Colonic mucosa (tissue), 4 donors: ENCODE results near the gene GNMT. TPM values are rescaled to one million over a fixed set of nuclear protein-coding genes. Genes with fewer than 3 reads are reported as not detected.

Experiments used
- DNase-seq: peaks from one replicate; pipeline ENCODE4 v3.0.0-alpha.2; 2020
- H3K27ac ChIP-seq: fragments of 200-600 bp; one replicate; pipeline ENCODE4 v1.8.0; 2021
- H3K27me3 ChIP-seq: fragments of 200-600 bp; one replicate; pipeline ENCODE4 v1.8.0; 2021
- H3K36me3 ChIP-seq: fragments of 200-600 bp; one replicate; pipeline ENCODE4 v1.8.0; 2021
- H3K4me1 ChIP-seq: fragments of 200-600 bp; one replicate; pipeline ENCODE4 v1.8.0; 2021; ENCODE audit warnings: mild to moderate bottlenecking
- H3K4me3 ChIP-seq: fragments of 200-600 bp; one replicate; pipeline ENCODE4 v1.8.0; 2021
- H3K9ac ChIP-seq, 2 donors: one replicate each; pipeline ENCODE4 v1.7.0; 2013; ENCODE audit warnings: control low read depth in 2 of 2, low read depth in 2 of 2, low read length in 2 of 2
- H3K9me3 ChIP-seq: fragments of 200-600 bp; one replicate; pipeline ENCODE4 v1.8.0; 2021
- intact Hi-C: fragments of 100-400 bp; cut with DNase I; formaldehyde crosslinking; loops from one replicate; pipeline ENCODE4 v1.14.1; 2022
- total RNA-seq, 2 donors: library from RNA; stranded (reverse); fragmentation: NEBNext Ultra II Directional in 1 of 2; extraction: Animal tissue kit (Norgen Biotek cat#: 25700) in 1 of 2; gene quantifications; one replicate each; pipeline ENCODE4 v1.2.1, GENCODE V29; 2021
- TF ChIP-seq, protein P1 (sequence below): fragments of 200-600 bp; IDR thresholded peaks from one replicate; pipeline ENCODE4 v1.8.0; 2022; ENCODE audit warnings: antibody characterized with exemption, mild to moderate bottlenecking
- donor health status: healthy.
- donor health status: DM: no; HTN: no; CAD: no.
- donor health status: DM: no; HTN: no; CAD: no.

GNMT gene
- total RNA-seq, 2 donors from 2014 or later: 0.96 TPM; not detected in 1

GRCh38 chr6:43001843-43002242 is 41.3 kb downstream of the GNMT start:
- intact Hi-C loops: no loop called here
- Histone ChIP-seq H3K9ac (no peak overlapping the region), H3K27ac (no peak overlapping the region), H3K4me3 (no peak overlapping the region), H3K27me3 (no peaks in the 10 kb centered on the region), H3K9me3 (no peaks in the 10 kb centered on the region), H3K36me3 (no peaks in the 10 kb centered on the region), H3K4me1 (no peaks in the 10 kb centered on the region)
- no peak for DNase-seq
- TF ChIP-seq, protein P1, sequence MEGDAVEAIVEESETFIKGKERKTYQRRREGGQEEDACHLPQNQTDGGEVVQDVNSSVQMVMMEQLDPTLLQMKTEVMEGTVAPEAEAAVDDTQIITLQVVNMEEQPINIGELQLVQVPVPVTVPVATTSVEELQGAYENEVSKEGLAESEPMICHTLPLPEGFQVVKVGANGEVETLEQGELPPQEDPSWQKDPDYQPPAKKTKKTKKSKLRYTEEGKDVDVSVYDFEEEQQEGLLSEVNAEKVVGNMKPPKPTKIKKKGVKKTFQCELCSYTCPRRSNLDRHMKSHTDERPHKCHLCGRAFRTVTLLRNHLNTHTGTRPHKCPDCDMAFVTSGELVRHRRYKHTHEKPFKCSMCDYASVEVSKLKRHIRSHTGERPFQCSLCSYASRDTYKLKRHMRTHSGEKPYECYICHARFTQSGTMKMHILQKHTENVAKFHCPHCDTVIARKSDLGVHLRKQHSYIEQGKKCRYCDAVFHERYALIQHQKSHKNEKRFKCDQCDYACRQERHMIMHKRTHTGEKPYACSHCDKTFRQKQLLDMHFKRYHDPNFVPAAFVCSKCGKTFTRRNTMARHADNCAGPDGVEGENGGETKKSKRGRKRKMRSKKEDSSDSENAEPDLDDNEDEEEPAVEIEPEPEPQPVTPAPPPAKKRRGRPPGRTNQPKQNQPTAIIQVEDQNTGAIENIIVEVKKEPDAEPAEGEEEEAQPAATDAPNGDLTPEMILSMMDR: no peak

DNA sequence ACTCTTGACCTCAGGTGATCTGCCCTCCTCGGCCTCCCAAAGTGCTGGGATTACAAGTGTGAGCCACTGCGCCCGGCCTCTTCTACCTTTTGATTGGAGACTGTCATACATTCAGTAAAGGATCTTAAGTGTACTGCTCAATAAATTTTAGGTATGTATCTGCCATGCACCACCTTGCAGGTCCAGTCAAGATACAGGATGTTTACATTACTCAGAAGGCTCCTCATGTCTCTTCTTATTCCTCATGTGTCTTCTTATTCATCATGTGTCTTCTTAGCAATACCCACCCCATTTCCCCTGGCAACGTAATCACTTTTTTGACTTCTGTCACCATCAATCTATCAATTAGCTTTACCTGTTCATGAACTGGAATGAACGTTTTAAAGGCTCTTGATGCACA is 45.3 kb downstream of the GNMT start:
- intact Hi-C loops: no loop called here
- DNase-seq: no peak
- Histone ChIP-seq H3K4me3 (no peak overlapping the region), H3K36me3 (no peaks in the 10 kb centered on the region), H3K9me3 (no peaks in the 10 kb centered on the region), H3K27me3 (no peaks in the 10 kb centered on the region), H3K9ac (no peak overlapping the region), H3K27ac (no peak overlapping the region), H3K4me1 (no peaks in the 10 kb centered on the region)
- TF ChIP-seq, protein P1: no peak

- Histone ChIP-seq H3K4me3 (no peak overlapping the region), H3K27ac (no peak overlapping the region), H3K36me3 (no peaks in the 10 kb centered on the region), H3K9me3 (no peaks in the 10 kb centered on the region), H3K4me1 (no peaks in the 10 kb centered on the region), H3K9ac (no peak overlapping the region), H3K27me3 (no peaks in the 10 kb centered on the region)
- DNase-seq: no peak
- TF ChIP-seq, protein P1: no peak
- intact Hi-C loops: no loop called here
Measured at GRCh38 chr6:43006251-43006650, 45.7 kb downstream of the GNMT start.

DNA sequence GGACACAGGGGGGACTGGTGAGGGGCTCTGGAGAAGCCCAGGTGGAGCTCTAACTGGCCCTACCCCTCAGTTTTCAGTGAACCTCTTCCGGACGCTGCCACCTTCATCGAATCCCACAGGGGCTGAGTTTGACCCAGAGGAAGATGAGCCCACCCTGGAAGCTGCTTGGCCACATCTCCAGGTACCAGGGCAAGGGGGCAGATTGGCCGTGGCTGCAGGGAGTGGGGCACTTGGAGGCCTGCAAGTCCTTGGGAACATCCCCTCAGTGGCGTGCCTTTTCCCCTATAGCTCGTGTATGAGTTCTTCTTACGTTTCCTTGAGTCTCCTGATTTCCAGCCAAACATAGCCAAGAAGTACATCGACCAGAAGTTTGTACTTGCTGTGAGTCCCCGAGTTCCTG is 46.6 kb downstream of the GNMT start:
- H3K9me3 ChIP-seq: no peaks in the 10 kb centered on the region
- no peak overlapping the region for H3K27ac ChIP-seq
- intact Hi-C loops: no loop called here
- TF ChIP-seq, protein P1: no peak
- no peak overlapping the region for H3K9ac ChIP-seq
- no peak overlapping the region for H3K4me3 ChIP-seq
- no peaks in the 10 kb centered on the region for H3K4me1 ChIP-seq
- H3K27me3 ChIP-seq: no peaks in the 10 kb centered on the region
- no peak for DNase-seq
- no peaks in the 10 kb centered on the region for H3K36me3 ChIP-seq

DNA sequence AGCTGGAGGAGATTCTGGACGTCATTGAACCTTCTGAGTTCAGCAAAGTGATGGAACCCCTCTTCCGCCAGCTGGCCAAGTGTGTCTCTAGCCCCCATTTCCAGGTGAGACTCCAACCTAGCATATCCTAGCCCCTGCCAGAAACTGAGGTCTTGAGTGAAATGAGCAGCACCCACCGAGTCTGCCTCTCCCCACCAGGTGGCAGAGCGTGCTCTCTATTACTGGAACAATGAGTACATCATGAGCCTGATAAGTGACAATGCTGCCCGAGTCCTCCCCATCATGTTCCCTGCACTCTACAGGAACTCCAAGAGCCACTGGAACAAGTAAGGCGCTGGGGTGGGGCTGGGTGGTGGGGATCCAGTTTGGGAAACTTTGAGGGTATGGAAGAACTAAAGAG is 48.6 kb downstream of the GNMT start:
- H3K36me3 ChIP-seq: no peaks in the 10 kb centered on the region
- DNase-seq: no peak

More for the DNA sequence above, 48.6 kb downstream of the GNMT start:
- H3K9ac ChIP-seq: no peak overlapping the region
- H3K4me3 ChIP-seq: no peak overlapping the region
- no peak overlapping the region for H3K27ac ChIP-seq
- TF ChIP-seq, protein P1: peak; percentile 19
- no peaks in the 10 kb centered on the region for H3K9me3 ChIP-seq
- intact Hi-C loops: no loop called here
- no peaks in the 10 kb centered on the region for H3K4me1 ChIP-seq
- H3K27me3 ChIP-seq: no peaks in the 10 kb centered on the region
